Astrocyte (in vitro differentiated cells and primary cell): ENCODE results near the gene CALHM1. TPM values are rescaled to one million over a fixed set of nuclear protein-coding genes. Genes with fewer than 3 reads are reported as not detected.
"Not testable (repeated sequence)": the region's sequence is repeated elsewhere in the genome, so short reads cannot be mapped to it uniquely, and the experiment has no call there.

Experiments used
- DNase-seq: peaks from one replicate; pipeline ENCODE4 v3.0.0-alpha.2; 2010; ENCODE audit warnings: low read depth
- FAIRE-seq: peaks from 2 replicates; lab custom pipeline; 2011; peaks lifted over from hg19 to GRCh38; lab: Jason Lieb, UNC
- H2AFZ ChIP-seq: 2 replicates; pipeline ENCODE4 v1.6.0; 2012; ENCODE audit warnings: low read depth, low read length, inconsistent platforms
- H3K27ac ChIP-seq: 2 replicates; pipeline ENCODE4 v1.5.1; 2011; ENCODE audit warnings: low read depth, low read length, inconsistent platforms
- H3K27me3 ChIP-seq: 2 replicates; pipeline ENCODE4 v1.6.0; 2011; ENCODE audit warnings: low read length, inconsistent platforms; ENCODE audit not compliant: insufficient read depth
- H3K36me3 ChIP-seq: 2 replicates; pipeline ENCODE4 v1.5.1; 2011; ENCODE audit warnings: low read length, inconsistent platforms; ENCODE audit not compliant: insufficient read depth
- H3K4me1 ChIP-seq: 2 replicates; pipeline ENCODE4 v1.5.1; 2011; ENCODE audit warnings: low read length, inconsistent platforms; ENCODE audit not compliant: insufficient read depth
- H3K4me2 ChIP-seq: 2 replicates; pipeline ENCODE4 v1.6.0; 2012; ENCODE audit warnings: low read length, inconsistent platforms
- H3K4me3 ChIP-seq: 2 replicates; pipeline ENCODE4 v1.5.1; 2011; ENCODE audit warnings: low read depth, mild to moderate bottlenecking, low read length, inconsistent platforms; ENCODE audit not compliant: insufficient read depth
- H3K79me2 ChIP-seq: 2 replicates; pipeline ENCODE4 v1.6.0; 2012; ENCODE audit warnings: mild to moderate bottlenecking, low read length, inconsistent platforms; ENCODE audit not compliant: insufficient read depth
- H3K9ac ChIP-seq: 2 replicates; pipeline ENCODE4 v1.6.0; 2012; ENCODE audit warnings: mild to moderate bottlenecking, low read length, inconsistent platforms
- H3K9me3 ChIP-seq: 2 replicates; pipeline ENCODE4 v1.5.1; 2012; ENCODE audit warnings: low read depth, mild to moderate bottlenecking, low read length, inconsistent platforms; ENCODE audit not compliant: insufficient read depth
- H4K20me1 ChIP-seq: 2 replicates; pipeline ENCODE4 v1.6.0; 2012; ENCODE audit warnings: low read length, inconsistent platforms; ENCODE audit not compliant: insufficient read depth
- H3K27ac Mint-ChIP-seq: one replicate; pipeline ENCODE4 v1.8.0; 2021; ENCODE audit warnings: mild to moderate bottlenecking, mixed read lengths; ENCODE audit not compliant: unreplicated experiment
- H3K27me3 Mint-ChIP-seq: one replicate; pipeline ENCODE4 v1.8.0; 2021; ENCODE audit warnings: low read depth, mixed read lengths; ENCODE audit not compliant: unreplicated experiment
- H3K36me3 Mint-ChIP-seq: one replicate; pipeline ENCODE4 v1.8.0; 2021; ENCODE audit warnings: low read depth, mixed read lengths; ENCODE audit not compliant: unreplicated experiment
- H3K4me1 Mint-ChIP-seq: one replicate; pipeline ENCODE4 v1.8.0; 2021; ENCODE audit warnings: low read depth, mixed read lengths; ENCODE audit not compliant: unreplicated experiment
- H3K4me3 Mint-ChIP-seq: one replicate; pipeline ENCODE4 v1.8.0; 2021; ENCODE audit warnings: mild to moderate bottlenecking, moderate library complexity, mixed read lengths; ENCODE audit not compliant: unreplicated experiment
- H3K9me3 Mint-ChIP-seq: one replicate; pipeline ENCODE4 v1.8.0; 2021; ENCODE audit warnings: mild to moderate bottlenecking, mixed read lengths; ENCODE audit not compliant: unreplicated experiment
- EZH2 ChIP-seq: IDR thresholded peaks from 2 replicates; pipeline ENCODE4 v1.6.1; 2012; ENCODE audit warnings: mild to moderate bottlenecking, low read length, inconsistent platforms; ENCODE audit not compliant: insufficient read depth
- total RNA-seq: library from RNA; stranded (reverse); gene quantifications from 2 replicates; pipeline ENCODE4 v1.2.1, GENCODE V29; 2021
- TF ChIP-seq, protein P1 (sequence below): IDR thresholded peaks from 2 replicates; pipeline ENCODE4 v1.5.1; 2011; ENCODE audit warnings: low read depth, mild to moderate bottlenecking, inconsistent platforms, low read length, moderate library complexity; ENCODE audit not compliant: insufficient read depth

CALHM1 gene
- total RNA-seq, 1 donor from 2014 or later, result not detected

DNA sequence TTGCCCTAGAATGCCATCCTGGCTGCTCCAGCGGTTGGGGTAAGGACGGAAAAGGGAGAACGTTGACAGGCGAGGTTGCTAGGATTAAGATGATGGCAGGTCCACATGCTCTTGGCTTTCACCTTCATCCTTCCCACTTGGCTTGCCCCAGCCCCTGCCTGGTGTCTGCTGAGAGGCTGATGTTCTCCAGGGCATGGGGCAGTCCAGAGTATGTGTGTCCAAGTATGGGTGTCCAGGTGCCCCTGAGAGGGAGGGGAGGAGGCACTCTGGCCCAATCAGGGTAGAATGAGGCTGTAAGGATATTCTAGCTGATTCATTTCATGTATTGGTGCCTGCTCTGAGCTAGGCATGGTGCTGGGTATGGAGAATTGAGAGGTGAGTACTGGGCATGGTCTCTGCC, 47.4 kb upstream of the CALHM1 start:
- H3K4me3 ChIP-seq, result no peak overlapping the region
- no peak overlapping the region for H2AFZ ChIP-seq
- no peak overlapping the region for H3K27ac ChIP-seq
- H4K20me1 ChIP-seq, result peaks cover 65% of the 10 kb centered on the region
- peaks cover 13% of the 10 kb centered on the region for H3K4me1 Mint-ChIP-seq
- H3K36me3 ChIP-seq, result no peaks in the 10 kb centered on the region
- H3K4me1 ChIP-seq, result peaks cover 5% of the 10 kb centered on the region
- H3K27me3 ChIP-seq, result peaks cover 76% of the 10 kb centered on the region
- H3K9me3 ChIP-seq, result no peaks in the 10 kb centered on the region
- no peak overlapping the region for H3K27ac Mint-ChIP-seq
- H3K4me2 ChIP-seq, result no peak overlapping the region
- H3K27me3 Mint-ChIP-seq, result peaks cover 53% of the 10 kb centered on the region
- no peak for TF ChIP-seq EZH2
- TF ChIP-seq, protein P1, sequence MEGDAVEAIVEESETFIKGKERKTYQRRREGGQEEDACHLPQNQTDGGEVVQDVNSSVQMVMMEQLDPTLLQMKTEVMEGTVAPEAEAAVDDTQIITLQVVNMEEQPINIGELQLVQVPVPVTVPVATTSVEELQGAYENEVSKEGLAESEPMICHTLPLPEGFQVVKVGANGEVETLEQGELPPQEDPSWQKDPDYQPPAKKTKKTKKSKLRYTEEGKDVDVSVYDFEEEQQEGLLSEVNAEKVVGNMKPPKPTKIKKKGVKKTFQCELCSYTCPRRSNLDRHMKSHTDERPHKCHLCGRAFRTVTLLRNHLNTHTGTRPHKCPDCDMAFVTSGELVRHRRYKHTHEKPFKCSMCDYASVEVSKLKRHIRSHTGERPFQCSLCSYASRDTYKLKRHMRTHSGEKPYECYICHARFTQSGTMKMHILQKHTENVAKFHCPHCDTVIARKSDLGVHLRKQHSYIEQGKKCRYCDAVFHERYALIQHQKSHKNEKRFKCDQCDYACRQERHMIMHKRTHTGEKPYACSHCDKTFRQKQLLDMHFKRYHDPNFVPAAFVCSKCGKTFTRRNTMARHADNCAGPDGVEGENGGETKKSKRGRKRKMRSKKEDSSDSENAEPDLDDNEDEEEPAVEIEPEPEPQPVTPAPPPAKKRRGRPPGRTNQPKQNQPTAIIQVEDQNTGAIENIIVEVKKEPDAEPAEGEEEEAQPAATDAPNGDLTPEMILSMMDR, result no peak
- H3K4me3 Mint-ChIP-seq, result no peak overlapping the region
- no peaks in the 10 kb centered on the region for H3K79me2 ChIP-seq
- H3K9ac ChIP-seq, result no peak overlapping the region
- no peak for DNase-seq
- no peak for FAIRE-seq
- H3K36me3 Mint-ChIP-seq, result no peaks in the 10 kb centered on the region
- H3K9me3 Mint-ChIP-seq, result peaks cover 2% of the 10 kb centered on the region

DNA sequence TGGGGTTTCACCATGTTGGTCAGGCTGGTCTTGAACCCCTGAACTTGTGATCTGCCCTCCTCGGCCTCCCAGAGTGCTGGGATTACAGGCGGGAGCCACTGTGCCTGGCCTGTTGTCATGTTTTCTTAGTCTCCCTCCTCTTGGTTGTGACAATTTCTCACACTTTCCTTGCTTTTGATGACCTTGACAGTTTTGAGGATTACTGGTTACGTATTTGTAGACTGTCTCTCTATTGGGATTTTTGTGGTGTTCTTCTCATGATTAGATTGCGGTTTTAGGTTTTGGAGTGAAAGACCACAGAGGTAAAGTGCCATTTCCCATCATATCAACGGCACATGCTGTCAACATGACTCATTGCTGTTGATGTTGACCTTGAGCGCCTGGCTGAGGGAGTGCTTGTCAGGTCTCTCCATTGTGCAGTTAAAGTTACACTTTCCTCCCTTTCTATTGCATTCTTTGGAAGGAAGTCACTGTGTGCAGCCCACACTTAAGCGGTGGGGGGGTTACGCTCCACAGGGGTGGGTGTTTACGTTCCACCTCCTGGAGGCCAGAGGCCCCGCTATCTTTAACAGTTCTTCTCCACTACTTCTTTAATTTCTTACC, 45.6 kb upstream of the CALHM1 start:
- H3K4me2 ChIP-seq, result peak overlapping the region; percentile 45
- no peak overlapping the region for H3K9ac ChIP-seq
- Mint-ChIP-seq H3K9me3 (peaks cover 5% of the 10 kb centered on the region), H3K36me3 (peaks cover 1% of the 10 kb centered on the region), H3K4me3 (no peak overlapping the region), H3K27me3 (peaks cover 44% of the 10 kb centered on the region), H3K27ac (peak overlapping the region; percentile 13), H3K4me1 (peaks cover 30% of the 10 kb centered on the region)
- no peak for TF ChIP-seq EZH2
- TF ChIP-seq, protein P1, result no peak
- no peaks in the 10 kb centered on the region for H3K79me2 ChIP-seq
- peaks cover 68% of the 10 kb centered on the region for H4K20me1 ChIP-seq
- H3K36me3 ChIP-seq, result no peaks in the 10 kb centered on the region
- peak; percentile 98 for FAIRE-seq
- no peak overlapping the region for H3K4me3 ChIP-seq
- no peaks in the 10 kb centered on the region for H3K9me3 ChIP-seq
- H3K27ac ChIP-seq, result no peak overlapping the region
- H3K27me3 ChIP-seq, result peaks cover 76% of the 10 kb centered on the region
- peak; percentile 97 for DNase-seq
- H2AFZ ChIP-seq, result no peak overlapping the region
- peaks cover 5% of the 10 kb centered on the region for H3K4me1 ChIP-seq

DNA sequence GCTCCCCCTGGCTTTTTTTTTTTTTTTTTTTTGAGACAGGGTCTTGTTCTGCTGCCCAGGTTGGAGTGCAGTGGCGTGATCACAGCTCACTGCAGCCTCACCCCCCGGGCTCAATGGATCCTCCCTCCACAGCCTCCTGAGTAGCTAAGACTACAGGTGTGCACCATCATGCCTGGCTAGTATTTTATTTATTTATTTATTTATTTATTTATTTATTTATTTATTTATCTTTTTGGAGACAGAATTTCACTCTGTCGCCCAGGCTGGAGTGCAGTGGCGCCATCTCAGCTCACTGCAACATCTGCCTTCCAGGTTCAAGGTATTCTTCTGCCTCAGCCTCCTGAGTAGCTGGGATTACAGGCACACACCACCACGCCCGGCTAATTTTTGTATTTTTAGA, 45.1 kb upstream of the CALHM1 start:
- peak overlapping the region; percentile 13 for H3K27ac Mint-ChIP-seq
- Histone ChIP-seq H3K4me2 (peak overlapping the region; percentile 45), H3K27me3 (peaks cover 79% of the 10 kb centered on the region), H4K20me1 (peaks cover 69% of the 10 kb centered on the region)
- H3K27ac ChIP-seq, H3K9ac ChIP-seq, H2AFZ ChIP-seq, H3K4me1 ChIP-seq, H3K4me3 Mint-ChIP-seq, H3K9me3 ChIP-seq, H3K79me2 ChIP-seq, H3K36me3 ChIP-seq, H3K9me3 Mint-ChIP-seq, H3K36me3 Mint-ChIP-seq, H3K4me3 ChIP-seq, FAIRE-seq, DNase-seq: not testable (repeated sequence)
- peaks cover 31% of the 10 kb centered on the region for H3K4me1 Mint-ChIP-seq
- peaks cover 44% of the 10 kb centered on the region for H3K27me3 Mint-ChIP-seq
